Adrenal gland (tissue), 5 donors: ENCODE measurements around the gene SEC61A1.

Experiments used
- POLR2A ChIP-seq, 2 donors: fragments of 450-650 bp; IDR thresholded peaks; one replicate each; pipeline ENCODE4 v1.6.1; 2017; ENCODE audit warnings: antibody characterized with exemption in 2 of 2, mild to moderate bottlenecking in 2 of 2, moderate library complexity in 1 of 2
- TF ChIP-seq, protein P1 (sequence below), 6 experiments: fragments of 450-650 bp in 4 of 6; fragments of 200-600 bp in 2 of 6; sonication (generic) in 1 of 6; IDR thresholded peaks; 1 replicate in 5 of 6; 2 replicates in 1 of 6; pipeline versions ENCODE4 v1.5.1 to v1.8.0; 2016 to 2021; ENCODE audit warnings: antibody characterized with exemption in 6 of 6, mild to moderate bottlenecking in 2 of 6, moderate library complexity in 1 of 6
- donor health status: DM: no; HTN: no; CAD: no.

DNA sequence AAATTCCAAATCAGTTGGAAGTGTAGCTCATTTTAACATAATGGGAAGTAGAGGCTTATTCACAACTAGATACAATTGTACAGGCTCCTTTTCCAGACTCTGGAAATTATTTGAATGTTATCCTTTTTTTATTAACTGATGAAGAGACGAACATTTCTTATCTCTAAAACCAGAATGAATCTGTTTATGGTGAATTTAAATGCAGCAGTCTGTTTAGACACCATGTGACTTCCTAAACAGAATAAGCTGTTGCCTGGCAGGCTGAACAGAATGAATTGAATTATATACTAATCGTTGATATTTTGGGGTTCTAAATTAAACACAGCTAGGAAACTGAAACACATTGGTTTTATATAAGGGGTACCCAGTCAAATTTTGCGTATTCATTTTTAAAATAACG lies 4.0 kb downstream of the SEC61A1 start:
- TF ChIP-seq, protein P1, sequence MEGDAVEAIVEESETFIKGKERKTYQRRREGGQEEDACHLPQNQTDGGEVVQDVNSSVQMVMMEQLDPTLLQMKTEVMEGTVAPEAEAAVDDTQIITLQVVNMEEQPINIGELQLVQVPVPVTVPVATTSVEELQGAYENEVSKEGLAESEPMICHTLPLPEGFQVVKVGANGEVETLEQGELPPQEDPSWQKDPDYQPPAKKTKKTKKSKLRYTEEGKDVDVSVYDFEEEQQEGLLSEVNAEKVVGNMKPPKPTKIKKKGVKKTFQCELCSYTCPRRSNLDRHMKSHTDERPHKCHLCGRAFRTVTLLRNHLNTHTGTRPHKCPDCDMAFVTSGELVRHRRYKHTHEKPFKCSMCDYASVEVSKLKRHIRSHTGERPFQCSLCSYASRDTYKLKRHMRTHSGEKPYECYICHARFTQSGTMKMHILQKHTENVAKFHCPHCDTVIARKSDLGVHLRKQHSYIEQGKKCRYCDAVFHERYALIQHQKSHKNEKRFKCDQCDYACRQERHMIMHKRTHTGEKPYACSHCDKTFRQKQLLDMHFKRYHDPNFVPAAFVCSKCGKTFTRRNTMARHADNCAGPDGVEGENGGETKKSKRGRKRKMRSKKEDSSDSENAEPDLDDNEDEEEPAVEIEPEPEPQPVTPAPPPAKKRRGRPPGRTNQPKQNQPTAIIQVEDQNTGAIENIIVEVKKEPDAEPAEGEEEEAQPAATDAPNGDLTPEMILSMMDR (IDR thresholded peaks at IDR 0.05), result no peak
- no peak for TF ChIP-seq POLR2A (IDR thresholded peaks at IDR 0.05)
